ENCODE results near the gene DEDD2. TPM values are rescaled to one million over a fixed set of nuclear protein-coding genes. Genes with fewer than 3 reads are reported as not detected.

Gene DEDD2
- total RNA-seq, 1 donor from 2014 or later, result 27.1 TPM

- Mint-ChIP-seq H3K36me3 (ENCODE audit: low read depth, unreplicated experiment) (peaks cover 4% of the 10 kb centered on the region), H3K4me1 (ENCODE audit: unreplicated experiment) (peaks cover 29% of the 10 kb centered on the region), H3K4me3 (ENCODE audit: unreplicated experiment) (peak overlapping the region; percentile 98), H3K27me3 (ENCODE audit: unreplicated experiment) (peaks cover 19% of the 10 kb centered on the region), H3K27ac (ENCODE audit: unreplicated experiment) (peak overlapping the region; percentile 97), H3K9me3 (ENCODE audit: unreplicated experiment) (no peaks in the 10 kb centered on the region)
- no peak for DNase-seq (ENCODE audit: low spot score)
- TF ChIP-seq, protein P1, sequence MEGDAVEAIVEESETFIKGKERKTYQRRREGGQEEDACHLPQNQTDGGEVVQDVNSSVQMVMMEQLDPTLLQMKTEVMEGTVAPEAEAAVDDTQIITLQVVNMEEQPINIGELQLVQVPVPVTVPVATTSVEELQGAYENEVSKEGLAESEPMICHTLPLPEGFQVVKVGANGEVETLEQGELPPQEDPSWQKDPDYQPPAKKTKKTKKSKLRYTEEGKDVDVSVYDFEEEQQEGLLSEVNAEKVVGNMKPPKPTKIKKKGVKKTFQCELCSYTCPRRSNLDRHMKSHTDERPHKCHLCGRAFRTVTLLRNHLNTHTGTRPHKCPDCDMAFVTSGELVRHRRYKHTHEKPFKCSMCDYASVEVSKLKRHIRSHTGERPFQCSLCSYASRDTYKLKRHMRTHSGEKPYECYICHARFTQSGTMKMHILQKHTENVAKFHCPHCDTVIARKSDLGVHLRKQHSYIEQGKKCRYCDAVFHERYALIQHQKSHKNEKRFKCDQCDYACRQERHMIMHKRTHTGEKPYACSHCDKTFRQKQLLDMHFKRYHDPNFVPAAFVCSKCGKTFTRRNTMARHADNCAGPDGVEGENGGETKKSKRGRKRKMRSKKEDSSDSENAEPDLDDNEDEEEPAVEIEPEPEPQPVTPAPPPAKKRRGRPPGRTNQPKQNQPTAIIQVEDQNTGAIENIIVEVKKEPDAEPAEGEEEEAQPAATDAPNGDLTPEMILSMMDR (IDR thresholded peaks at IDR 0.05; ENCODE audit: unreplicated experiment), result no peak
These were observed 35.1 kb upstream of the DEDD2 start for GRCh38 chr19:42252365-42253244.

- peak overlapping the region; percentile 88 for H3K27ac Mint-ChIP-seq (ENCODE audit: unreplicated experiment)
These were observed 34.3 kb upstream of the DEDD2 start for GRCh38 chr19:42251572-42252358.

DNA sequence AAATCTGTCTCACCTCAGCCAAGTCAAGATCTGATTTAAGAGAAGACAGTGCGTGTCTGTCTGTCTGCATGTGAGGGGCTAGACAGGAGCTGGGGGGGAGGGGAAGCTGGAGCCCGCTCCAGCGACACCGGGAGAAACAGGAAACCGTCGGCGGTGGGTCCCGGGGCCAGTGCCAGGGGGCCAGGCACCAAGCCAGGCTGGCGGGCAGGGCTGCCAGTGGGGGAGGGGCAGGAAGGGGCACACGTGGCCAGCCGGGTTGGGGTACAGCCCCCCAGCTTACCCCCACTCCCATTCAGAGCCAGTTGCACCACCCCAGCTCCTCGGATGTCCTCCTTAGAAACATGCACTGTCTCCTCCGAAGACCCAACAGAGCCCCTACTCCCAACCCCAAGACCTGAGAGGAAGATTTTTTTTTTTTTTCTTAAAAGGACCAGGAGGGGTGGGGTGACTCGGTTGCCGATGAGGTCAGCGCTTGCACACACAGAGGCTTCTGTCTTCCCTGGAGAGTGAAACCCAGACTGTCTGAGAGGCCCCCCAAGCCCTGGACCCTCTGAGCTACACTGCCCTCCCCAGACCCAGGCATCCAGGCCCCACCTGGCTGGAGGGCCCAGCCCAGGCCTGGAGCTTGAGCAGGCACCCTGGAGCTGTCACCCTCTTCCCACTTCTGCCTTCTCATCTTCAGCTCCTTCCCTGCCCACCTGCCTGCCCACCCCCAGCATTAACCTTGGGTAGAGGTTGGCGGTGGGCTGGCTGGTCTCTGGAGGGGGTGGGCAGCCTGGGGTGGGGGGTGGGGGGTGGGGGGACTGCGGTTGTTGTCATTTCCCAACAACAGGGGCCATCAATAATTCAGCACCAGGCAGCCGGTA lies 33.4 kb upstream of the DEDD2 start:
- Mint-ChIP-seq H3K4me3 (ENCODE audit: unreplicated experiment) (no peak overlapping the region), H3K9me3 (ENCODE audit: unreplicated experiment) (no peaks in the 10 kb centered on the region), H3K36me3 (ENCODE audit: low read depth, unreplicated experiment) (peaks cover 4% of the 10 kb centered on the region), H3K27me3 (ENCODE audit: unreplicated experiment) (peaks cover 16% of the 10 kb centered on the region), H3K27ac (ENCODE audit: unreplicated experiment) (no peak overlapping the region), H3K4me1 (ENCODE audit: unreplicated experiment) (peaks cover 27% of the 10 kb centered on the region)
- no peak for DNase-seq (ENCODE audit: low spot score)
- TF ChIP-seq, protein P1 (IDR thresholded peaks at IDR 0.05; ENCODE audit: unreplicated experiment), result no peak

More at GRCh38 chr19:42251572-42252358, 34.3 kb upstream of the DEDD2 start:
- Mint-ChIP-seq H3K9me3 (ENCODE audit: unreplicated experiment) (no peaks in the 10 kb centered on the region), H3K4me1 (ENCODE audit: unreplicated experiment) (peaks cover 31% of the 10 kb centered on the region), H3K4me3 (ENCODE audit: unreplicated experiment) (peak overlapping the region; percentile 98), H3K36me3 (ENCODE audit: low read depth, unreplicated experiment) (peaks cover 4% of the 10 kb centered on the region), H3K27me3 (ENCODE audit: unreplicated experiment) (peaks cover 19% of the 10 kb centered on the region)
- DNase-seq (ENCODE audit: low spot score), result no peak
- TF ChIP-seq, protein P1 (IDR thresholded peaks at IDR 0.05; ENCODE audit: unreplicated experiment), result no peak

DNA sequence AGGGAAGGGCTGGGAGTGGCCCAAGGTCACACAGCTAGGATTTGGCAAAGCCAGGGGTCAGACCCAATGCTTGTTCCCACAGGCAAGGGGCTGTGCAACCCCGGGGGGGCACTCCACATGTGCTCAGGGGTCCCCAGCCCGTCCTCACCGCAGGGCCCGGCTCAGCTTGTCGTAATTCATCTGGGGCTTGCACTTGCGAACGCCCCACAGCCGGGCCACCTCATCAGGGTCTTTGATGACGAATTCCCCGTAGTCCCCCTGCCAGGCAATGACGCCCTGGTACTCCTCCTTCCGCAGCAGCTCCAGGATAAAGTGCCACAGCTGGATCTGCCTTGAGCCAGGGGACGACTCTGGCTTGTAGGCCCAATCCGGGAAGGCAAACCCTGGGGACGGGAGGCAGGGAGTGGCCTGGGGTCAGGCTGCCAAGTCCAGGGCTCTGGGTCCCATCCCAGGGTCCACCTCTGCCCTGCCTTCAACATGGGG lies 32.7 kb upstream of the DEDD2 start:
- TF ChIP-seq, protein P1 (IDR thresholded peaks at IDR 0.05; ENCODE audit: unreplicated experiment), result no peak
- peaks cover 29% of the 10 kb centered on the region for H3K4me1 Mint-ChIP-seq (ENCODE audit: unreplicated experiment)
- DNase-seq (ENCODE audit: low spot score), result no peak
- peak overlapping the region; percentile 73 for H3K4me3 Mint-ChIP-seq (ENCODE audit: unreplicated experiment)
- H3K36me3 Mint-ChIP-seq (ENCODE audit: low read depth, unreplicated experiment), result peaks cover 4% of the 10 kb centered on the region
- peaks cover 19% of the 10 kb centered on the region for H3K27me3 Mint-ChIP-seq (ENCODE audit: unreplicated experiment)
- no peak overlapping the region for H3K27ac Mint-ChIP-seq (ENCODE audit: unreplicated experiment)
- H3K9me3 Mint-ChIP-seq (ENCODE audit: unreplicated experiment), result no peaks in the 10 kb centered on the region

Measured in endothelial cell (in vitro differentiated cells).